Measurements from ENCODE around the gene BMP3. TPM values are rescaled to one million over a fixed set of nuclear protein-coding genes. Genes with fewer than 3 reads are reported as not detected.

Gene BMP3
- total RNA-seq: 0.04 and 0.12 TPM in 2 replicates

- intact Hi-C loops (cut with micrococcal nuclease): loop anchor here (2.0 kb wide), 1 partner anchor 20 kb away; no protein-coding TSS in a partner anchor
- DNase-seq: no peak
- peaks cover 2% of the 10 kb centered on the region for H3K36me3 Mint-ChIP-seq (ENCODE audit: low read depth)
- H3K4me1 Mint-ChIP-seq: peaks cover 24% of the 10 kb centered on the region
- CTCF ChIA-PET: interaction anchor here (3.7 kb wide), 1 partner anchor 10 kb away, joined by 15 read pairs; no protein-coding TSS in a partner anchor
- H3K4me3 Mint-ChIP-seq: peak within 1 kb of the TSS; percentile 89
- peaks cover 46% of the 10 kb centered on the region for H3K27me3 Mint-ChIP-seq
- TF ChIP-seq, protein P1, sequence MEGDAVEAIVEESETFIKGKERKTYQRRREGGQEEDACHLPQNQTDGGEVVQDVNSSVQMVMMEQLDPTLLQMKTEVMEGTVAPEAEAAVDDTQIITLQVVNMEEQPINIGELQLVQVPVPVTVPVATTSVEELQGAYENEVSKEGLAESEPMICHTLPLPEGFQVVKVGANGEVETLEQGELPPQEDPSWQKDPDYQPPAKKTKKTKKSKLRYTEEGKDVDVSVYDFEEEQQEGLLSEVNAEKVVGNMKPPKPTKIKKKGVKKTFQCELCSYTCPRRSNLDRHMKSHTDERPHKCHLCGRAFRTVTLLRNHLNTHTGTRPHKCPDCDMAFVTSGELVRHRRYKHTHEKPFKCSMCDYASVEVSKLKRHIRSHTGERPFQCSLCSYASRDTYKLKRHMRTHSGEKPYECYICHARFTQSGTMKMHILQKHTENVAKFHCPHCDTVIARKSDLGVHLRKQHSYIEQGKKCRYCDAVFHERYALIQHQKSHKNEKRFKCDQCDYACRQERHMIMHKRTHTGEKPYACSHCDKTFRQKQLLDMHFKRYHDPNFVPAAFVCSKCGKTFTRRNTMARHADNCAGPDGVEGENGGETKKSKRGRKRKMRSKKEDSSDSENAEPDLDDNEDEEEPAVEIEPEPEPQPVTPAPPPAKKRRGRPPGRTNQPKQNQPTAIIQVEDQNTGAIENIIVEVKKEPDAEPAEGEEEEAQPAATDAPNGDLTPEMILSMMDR (IDR thresholded peaks at IDR 0.05): no peak
- no peaks in the 10 kb centered on the region for H3K9me3 Mint-ChIP-seq
- H3K27ac Mint-ChIP-seq: peak within 1 kb of the TSS; percentile 57
- POLR2A ChIA-PET: interaction anchor here (0.7 kb wide), 1 partner anchor 16 kb away, joined by 4 read pairs; no protein-coding TSS in a partner anchor
- ATAC-seq (ENCODE audit: low read depth): peak; percentile 40
These were observed at the start of gene BMP3 for GRCh38 chr4:81030061-81030980. Gene BMP3 (plus strand): TSS chr4:81030708. CDS start chr4:81031285, 577 bp downstream.

- ATAC-seq (ENCODE audit: low read depth) (no peak), DNase-seq (no peak)
- intact Hi-C loops (cut with micrococcal nuclease): no loop called here
- Mint-ChIP-seq H3K27me3 (no peaks in the 10 kb centered on the region), H3K9me3 (no peaks in the 10 kb centered on the region), H3K4me3 (no peak overlapping the region), H3K4me1 (peaks cover 15% of the 10 kb centered on the region), H3K27ac (no peak overlapping the region), H3K36me3 (ENCODE audit: low read depth) (no peaks in the 10 kb centered on the region)
- ChIA-PET CTCF (interaction anchor here (6.1 kb wide), 1 partner anchor 622 kb away, joined by 75 read pairs; no protein-coding TSS in a partner anchor), POLR2A (no interaction called here)
- TF ChIP-seq, protein P1 (IDR thresholded peaks at IDR 0.05): no peak
These were observed 44.5 kb upstream of the BMP3 start for GRCh38 chr4:80986011-80986410.

DNA sequence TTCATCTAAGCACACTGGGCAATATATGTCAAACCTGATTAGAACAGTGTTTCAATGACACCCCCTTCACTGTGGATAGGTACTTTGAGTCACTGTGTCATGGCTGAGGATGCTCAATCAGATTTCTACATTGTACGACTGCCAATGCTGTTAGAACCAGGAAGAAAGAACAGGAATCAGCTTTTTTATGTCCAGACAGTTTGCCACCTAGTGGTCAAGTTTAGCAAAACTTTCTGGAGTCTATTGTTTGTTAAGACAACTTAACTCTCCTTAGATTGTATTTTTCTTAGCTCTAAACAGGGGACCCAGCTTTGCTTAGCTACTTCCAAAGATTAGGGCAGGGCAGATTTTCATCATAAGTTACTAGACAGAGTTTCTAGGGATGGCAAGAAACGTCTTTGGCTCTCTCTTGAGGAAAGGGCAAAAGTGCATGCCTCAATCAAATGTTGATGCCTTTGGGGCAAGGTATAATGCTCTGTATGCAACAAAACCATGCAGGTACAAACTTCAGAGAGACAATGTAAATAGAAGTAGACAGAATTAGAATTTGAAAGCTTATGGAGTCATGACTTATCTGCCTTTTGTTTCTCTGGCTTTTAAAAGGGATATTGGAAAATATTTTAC lies 40.5 kb upstream of the BMP3 start:
- CTCF ChIA-PET: interaction anchor here (0.7 to 6.1 kb wide), 21 partner anchors 8 to 636 kb away, joined by 3 to 75 read pairs (median 4); no protein-coding TSS in a partner anchor

GRCh38 chr4:80990851-80991250 lies 39.7 kb upstream of the BMP3 start:
- CTCF ChIA-PET: interaction anchor here (0.9 to 6.1 kb wide), 14 partner anchors 10 to 637 kb away, joined by 3 to 75 read pairs (median 4); no protein-coding TSS in a partner anchor
- Mint-ChIP-seq H3K36me3 (ENCODE audit: low read depth) (no peaks in the 10 kb centered on the region), H3K9me3 (no peaks in the 10 kb centered on the region), H3K27me3 (no peaks in the 10 kb centered on the region), H3K4me3 (no peak overlapping the region), H3K4me1 (peaks cover 31% of the 10 kb centered on the region), H3K27ac (no peak overlapping the region)
- DNase-seq (no peak), ATAC-seq (ENCODE audit: low read depth) (no peak)
- POLR2A ChIA-PET: no interaction called here
- intact Hi-C loops (cut with micrococcal nuclease): loop anchor here (1.0 kb wide), 6 partner anchors 49 to 629 kb away; no protein-coding TSS in a partner anchor
- TF ChIP-seq, protein P1 (IDR thresholded peaks at IDR 0.05): no peak

More for the DNA sequence above, 40.5 kb upstream of the BMP3 start:
- peaks cover 31% of the 10 kb centered on the region for H3K4me1 Mint-ChIP-seq
- POLR2A ChIA-PET: no interaction called here
- no peak overlapping the region for H3K4me3 Mint-ChIP-seq
- ATAC-seq (ENCODE audit: low read depth) (peak; percentile 56), DNase-seq (no peak)
- H3K27ac Mint-ChIP-seq: no peak overlapping the region
- H3K27me3 Mint-ChIP-seq: no peaks in the 10 kb centered on the region
- H3K36me3 Mint-ChIP-seq (ENCODE audit: low read depth): no peaks in the 10 kb centered on the region
- intact Hi-C loops (cut with micrococcal nuclease): loop anchor here (1.0 kb wide), 6 partner anchors 50 to 628 kb away; no protein-coding TSS in a partner anchor
- TF ChIP-seq, protein P1 (IDR thresholded peaks at IDR 0.05): no peak
- H3K9me3 Mint-ChIP-seq: no peaks in the 10 kb centered on the region

All from activated B cell treated with CpG ODN at 0.5 μM for 24 hours (primary cell).